ENCODE data around the gene JAK1. TPM values are rescaled to one million over a fixed set of nuclear protein-coding genes. Genes with fewer than 3 reads are reported as not detected.

The JAK1 gene
- total RNA-seq, 2 donors from 2014 or later, result 90.3 to 122 TPM

- TF ChIP-seq CTCF (IDR thresholded peaks at IDR 0.05), result no peak
- no peaks in the 10 kb centered on the region for H3K27me3 ChIP-seq
- H3K27ac ChIP-seq, result peak overlapping the region in 1 of 2 donors; percentile 99
- no peak overlapping the region for H3K4me3 ChIP-seq
- no peak for DNase-seq (ENCODE audit: low spot score)
- peaks cover 0 to 14% of the 10 kb centered on the region in 2 donors for H3K4me1 ChIP-seq
- H3K9me3 ChIP-seq, result no peaks in the 10 kb centered on the region
- no peaks in the 10 kb centered on the region for H3K36me3 ChIP-seq
Observed at GRCh38 chr1:64967381-64967780, 1.0 kb upstream of the JAK1 start.

GRCh38 chr1:64965366-64966157, 787 bp downstream of the JAK1 start:
- TF ChIP-seq CTCF (IDR thresholded peaks at IDR 0.05), result no peak
- no peaks in the 10 kb centered on the region for H3K9me3 ChIP-seq
- peak overlapping the region; percentile 82 to 92 for H3K4me3 ChIP-seq
- peak overlapping the region; percentile 92 to 99 for H3K27ac ChIP-seq
- peak; percentile 71 for DNase-seq (ENCODE audit: low spot score)
- H3K36me3 ChIP-seq, result no peaks in the 10 kb centered on the region
- peaks cover 0 to 32% of the 10 kb centered on the region in 2 donors for H3K4me1 ChIP-seq
- no peaks in the 10 kb centered on the region for H3K27me3 ChIP-seq

GRCh38 chr1:64963466-64963865, 2.9 kb downstream of the JAK1 start:
- Histone ChIP-seq H3K9me3 (no peaks in the 10 kb centered on the region), H3K36me3 (no peaks in the 10 kb centered on the region), H3K27ac (no peak overlapping the region), H3K4me3 (no peak overlapping the region), H3K4me1 (peaks cover 0 to 44% of the 10 kb centered on the region in 2 donors), H3K27me3 (no peaks in the 10 kb centered on the region)
- no peak for DNase-seq (ENCODE audit: low spot score)
- TF ChIP-seq CTCF (IDR thresholded peaks at IDR 0.05), result no peak

GRCh38 chr1:64962441-64962840, 3.9 kb downstream of the JAK1 start:
- peak overlapping the region in 1 of 2 donors; percentile 2 for H3K27ac ChIP-seq
- H3K4me3 ChIP-seq, result no peak overlapping the region
- no peaks in the 10 kb centered on the region for H3K9me3 ChIP-seq
- no peaks in the 10 kb centered on the region for H3K36me3 ChIP-seq
- no peaks in the 10 kb centered on the region for H3K27me3 ChIP-seq
- H3K4me1 ChIP-seq, result peaks cover 0 to 54% of the 10 kb centered on the region in 2 donors
- no peak for TF ChIP-seq CTCF (IDR thresholded peaks at IDR 0.05)
- no peak for DNase-seq (ENCODE audit: low spot score)

- TF ChIP-seq CTCF (IDR thresholded peaks at IDR 0.05), result no peak
- peaks cover 0 to 59% of the 10 kb centered on the region in 2 donors for H3K4me1 ChIP-seq
- no peak overlapping the region for H3K4me3 ChIP-seq
- no peak for DNase-seq (ENCODE audit: low spot score)
- H3K9me3 ChIP-seq, result no peaks in the 10 kb centered on the region
- H3K27ac ChIP-seq, result peak overlapping the region in 1 of 2 donors; percentile 2
- H3K27me3 ChIP-seq, result no peaks in the 10 kb centered on the region
- no peaks in the 10 kb centered on the region for H3K36me3 ChIP-seq
Observed at GRCh38 chr1:64961923-64962322, 4.4 kb downstream of the JAK1 start.

Measured in right atrium auricular region (tissue), 2 donors.